DMS114 treated with DMSO at 0.1 percent for 48 hours (cell line): ENCODE measurements around the gene FNBP1L.
"Not testable (repeated sequence)": the region's sequence is repeated elsewhere in the genome, so short reads cannot be mapped to it uniquely, and the experiment has no call there.

ENCODE experiments used
- DNase-seq: peaks from one replicate; lab custom pipeline; 2025; ENCODE audit not compliant: unreplicated experiment; lab: John Stamatoyannopoulos, UW

FNBP1L gene

GRCh38 chr1:93591291-93591675 lies 143.4 kb downstream of the FNBP1L start:
- not testable (repeated sequence) for DNase-seq

- DNase-seq = no peak
Measured at GRCh38 chr1:93591676-93592550, 144.0 kb downstream of the FNBP1L start.

- DNase-seq = no peak
Measured at GRCh38 chr1:93592551-93592949, 144.6 kb downstream of the FNBP1L start.

GRCh38 chr1:93593854-93594602 lies 146.1 kb downstream of the FNBP1L start:
- no peak for DNase-seq

- DNase-seq = no peak
Measured at GRCh38 chr1:93594603-93594880, 146.6 kb downstream of the FNBP1L start.

GRCh38 chr1:93595266-93595665 lies 147.3 kb downstream of the FNBP1L start:
- DNase-seq = no peak

- DNase-seq = no peak
Measured at GRCh38 chr1:93595743-93596142, 147.8 kb downstream of the FNBP1L start.

GRCh38 chr1:93596329-93597089 lies 148.6 kb downstream of the FNBP1L start:
- DNase-seq = no peak

- no peak for DNase-seq
Measured at GRCh38 chr1:93597709-93598108, 149.8 kb downstream of the FNBP1L start.

GRCh38 chr1:93598396-93598795 lies 150.5 kb downstream of the FNBP1L start:
- no peak for DNase-seq

GRCh38 chr1:93598861-93599439 lies 151.0 kb downstream of the FNBP1L start:
- DNase-seq = no peak

- no peak for DNase-seq
Measured at GRCh38 chr1:93599479-93599878, 151.6 kb downstream of the FNBP1L start.

- DNase-seq = no peak
Measured at GRCh38 chr1:93600663-93601062, 152.7 kb downstream of the FNBP1L start.

GRCh38 chr1:93601686-93602085 lies 153.8 kb downstream of the FNBP1L start:
- DNase-seq = no peak

- DNase-seq = no peak
Measured at GRCh38 chr1:93602101-93602500, 154.2 kb downstream of the FNBP1L start.

GRCh38 chr1:93603106-93603505 lies 155.2 kb downstream of the FNBP1L start:
- DNase-seq = no peak

- no peak for DNase-seq
Measured at GRCh38 chr1:93603601-93604000, 155.7 kb downstream of the FNBP1L start.
